GM12875 (cell line): ENCODE results near the gene AIP.

Experiments used
- H3K4me3 ChIP-seq: one replicate; pipeline ENCODE4 v1.5.1; 2011; ENCODE audit warnings: low read depth, low read length, control low read depth
- CTCF ChIP-seq: IDR thresholded peaks from 2 replicates; pipeline ENCODE4 v1.5.1; 2011; ENCODE audit warnings: low read depth, mild to moderate bottlenecking, control low read depth, inconsistent platforms, low read length, moderate library complexity, borderline replicate concordance; ENCODE audit not compliant: insufficient read depth

AIP gene

DNA sequence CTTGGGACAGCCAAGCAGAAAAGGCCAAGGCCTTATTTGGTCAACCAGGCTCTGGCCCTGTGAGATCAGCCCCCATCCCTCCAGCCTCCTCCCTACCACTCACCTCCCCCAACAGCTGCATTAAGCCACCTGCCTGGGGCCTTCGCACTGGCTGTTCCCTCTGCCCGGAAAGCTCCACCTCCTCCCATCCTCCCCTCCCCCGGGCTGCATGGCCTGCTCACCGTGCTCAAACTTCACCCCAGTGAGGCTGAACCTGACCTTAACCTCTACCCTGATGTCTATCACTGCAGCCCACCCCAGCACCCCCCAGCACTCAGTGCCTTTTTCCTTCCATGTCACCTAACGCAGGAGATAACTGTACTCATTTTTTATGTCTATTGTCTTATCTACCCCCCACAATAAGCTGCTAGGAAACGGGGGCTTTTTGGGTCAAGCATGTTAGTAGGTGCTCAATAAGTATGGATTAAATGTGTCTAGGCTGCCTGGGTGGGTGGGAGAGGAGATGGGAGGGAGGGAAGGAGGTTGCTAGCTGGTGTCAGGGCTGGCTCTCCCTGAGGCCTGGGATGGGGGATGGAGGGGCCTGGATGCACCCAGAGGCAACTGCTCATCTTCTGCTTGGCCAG, 46.3 kb upstream of the AIP start:
- TF ChIP-seq CTCF: no peak
- peak overlapping the region; percentile 95 for H3K4me3 ChIP-seq

- H3K4me3 ChIP-seq: peak within 1 kb of the TSS; percentile 95
- no peak for TF ChIP-seq CTCF
Observed at GRCh38 chr11:67437082-67437808, 45.6 kb upstream of the AIP start, which contains the start of gene PTPRCAP. Gene PTPRCAP, minus strand, starts transcription at chr11:67437682. Its CDS starts 63 bp downstream, at chr11:67437619.

- no peak for TF ChIP-seq CTCF
- H3K4me3 ChIP-seq: peak overlapping the region; percentile 95
Observed at GRCh38 chr11:67437809-67438157, 45.0 kb upstream of the AIP start.

GRCh38 chr11:67438158-67438902, 44.5 kb upstream of the AIP start:
- TF ChIP-seq CTCF: no peak
- H3K4me3 ChIP-seq: peak overlapping the region; percentile 95

DNA sequence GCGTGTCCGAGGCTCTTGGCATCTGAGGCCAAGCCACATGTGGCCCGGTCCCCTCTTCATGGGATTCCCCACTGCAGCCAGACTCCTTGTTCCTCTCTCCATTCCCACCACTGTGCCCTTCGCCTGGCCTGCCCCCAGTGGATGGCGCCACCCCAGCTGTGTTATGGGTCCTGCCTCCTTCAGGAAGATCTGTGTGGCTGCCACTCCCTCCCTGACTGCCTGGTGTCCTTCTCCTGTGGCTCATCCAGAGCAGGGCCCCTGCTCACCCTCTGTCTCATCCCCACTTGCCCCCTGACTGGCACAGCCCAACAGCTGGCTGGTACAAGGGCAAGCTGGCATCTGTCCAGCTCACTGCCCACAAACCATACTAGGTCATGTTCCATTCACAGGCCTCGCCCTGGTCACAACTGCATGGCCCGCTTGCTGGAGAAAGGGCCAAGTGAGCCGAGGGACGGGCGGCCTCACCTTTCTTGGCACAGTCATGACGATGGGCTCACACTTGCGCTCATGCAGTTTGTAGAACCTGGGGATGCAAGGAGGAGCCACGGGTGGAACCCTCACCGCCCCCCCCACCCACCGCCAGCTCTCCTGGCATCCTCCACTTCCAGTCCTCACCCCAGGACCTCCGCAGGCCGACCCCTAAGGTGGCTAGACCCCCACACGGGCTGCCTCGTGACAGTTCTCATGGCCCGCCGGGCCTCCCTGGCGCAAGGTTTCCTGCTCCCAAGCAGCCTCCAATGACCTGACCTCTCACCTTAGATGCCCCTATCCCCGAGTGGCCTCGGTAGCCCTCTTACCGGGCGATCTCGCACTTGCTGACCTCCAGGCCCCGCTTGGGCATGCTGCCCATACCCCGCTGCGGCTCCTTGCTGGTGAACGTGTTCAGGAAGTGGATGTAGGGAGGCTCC, 43.3 kb upstream of the AIP start:
- TF ChIP-seq CTCF: peak; percentile 25; the same call in 1 of the 2 replicates
- peak overlapping the region; percentile 95 for H3K4me3 ChIP-seq

DNA sequence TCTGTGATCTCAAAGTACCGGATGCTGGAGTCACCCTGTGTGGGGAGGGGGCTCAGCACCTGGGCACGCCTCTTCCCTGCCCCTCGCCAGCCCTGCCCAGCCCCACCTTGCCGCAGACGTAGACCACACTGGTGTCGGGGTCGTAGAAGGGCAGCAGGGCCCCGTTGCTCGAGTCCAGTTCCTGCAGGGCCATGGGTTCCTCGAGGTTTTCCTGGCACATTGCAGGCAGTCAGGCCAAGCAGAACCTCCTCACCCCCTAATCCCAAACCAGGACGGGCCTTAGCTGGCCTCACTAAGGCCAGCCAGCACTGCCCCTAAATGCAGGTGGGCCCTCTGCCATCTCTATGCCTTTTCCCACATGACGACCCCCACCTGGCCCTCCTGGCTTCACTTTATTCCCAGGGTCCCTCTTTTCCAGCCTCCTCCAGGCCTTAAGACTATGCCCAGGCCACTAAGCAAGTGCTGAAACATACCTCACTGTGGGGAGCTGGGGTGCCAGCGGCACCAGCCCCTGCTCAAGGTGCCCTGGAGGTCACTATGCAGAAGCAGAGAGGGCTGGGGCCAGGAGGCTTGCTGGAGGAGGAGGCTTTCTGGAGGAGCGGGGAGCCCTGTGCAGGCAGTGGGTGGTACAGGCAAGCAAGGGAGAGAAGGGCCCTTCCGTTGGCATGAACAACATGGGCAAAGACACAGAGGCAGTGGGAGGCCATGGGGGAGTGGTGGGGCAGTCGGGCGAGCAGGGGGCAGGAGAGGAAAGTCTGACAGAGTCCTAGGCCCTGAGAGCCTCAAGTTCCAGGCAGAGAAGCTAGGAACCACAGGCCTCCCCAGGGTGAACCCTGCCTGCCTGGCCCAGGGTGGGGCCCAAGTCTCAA, 42.4 kb upstream of the AIP start:
- H3K4me3 ChIP-seq: no peak overlapping the region
- TF ChIP-seq CTCF: no peak
